Stromal cell of bone marrow (primary cell): ENCODE measurements around the gene RINT1.
"Not testable (repeated sequence)": the region's sequence is repeated elsewhere in the genome, so short reads cannot be mapped to it uniquely, and the experiment has no call there.

ENCODE experiments used
- DNase-seq: peaks from one replicate; pipeline ENCODE4 v3.0.0-alpha.2; 2012; ENCODE audit warnings: low read depth

RINT1 gene

GRCh38 chr7:105531792-105532671 is at the start of gene RINT1:
RINT1 (plus strand) TSS chr7:105532201; CDS start chr7:105532316, 115 bp downstream.
- DNase-seq, result peak; percentile 81

GRCh38 chr7:105487579-105488571 is 44.1 kb upstream of the RINT1 start:
- peak; percentile 40 for DNase-seq

DNA sequence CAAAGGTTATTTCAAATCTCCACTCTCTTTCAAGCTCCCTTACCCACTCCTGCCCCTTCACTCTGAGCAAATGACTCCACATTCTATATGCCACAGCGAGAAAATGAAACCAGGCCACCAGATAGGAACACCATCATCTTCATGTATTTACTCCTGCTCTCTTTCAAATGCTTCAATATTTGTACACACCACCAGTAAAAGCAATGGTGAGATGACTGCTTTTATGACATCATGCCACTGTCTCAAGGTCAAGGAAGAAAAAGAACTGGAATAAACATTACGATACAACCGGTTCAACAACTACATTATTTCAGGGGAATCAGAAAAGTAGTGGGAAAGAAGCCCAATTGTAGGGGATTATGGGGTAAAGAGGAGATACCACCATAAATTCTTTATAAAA is 42.6 kb upstream of the RINT1 start:
- DNase-seq, result no peak

DNA sequence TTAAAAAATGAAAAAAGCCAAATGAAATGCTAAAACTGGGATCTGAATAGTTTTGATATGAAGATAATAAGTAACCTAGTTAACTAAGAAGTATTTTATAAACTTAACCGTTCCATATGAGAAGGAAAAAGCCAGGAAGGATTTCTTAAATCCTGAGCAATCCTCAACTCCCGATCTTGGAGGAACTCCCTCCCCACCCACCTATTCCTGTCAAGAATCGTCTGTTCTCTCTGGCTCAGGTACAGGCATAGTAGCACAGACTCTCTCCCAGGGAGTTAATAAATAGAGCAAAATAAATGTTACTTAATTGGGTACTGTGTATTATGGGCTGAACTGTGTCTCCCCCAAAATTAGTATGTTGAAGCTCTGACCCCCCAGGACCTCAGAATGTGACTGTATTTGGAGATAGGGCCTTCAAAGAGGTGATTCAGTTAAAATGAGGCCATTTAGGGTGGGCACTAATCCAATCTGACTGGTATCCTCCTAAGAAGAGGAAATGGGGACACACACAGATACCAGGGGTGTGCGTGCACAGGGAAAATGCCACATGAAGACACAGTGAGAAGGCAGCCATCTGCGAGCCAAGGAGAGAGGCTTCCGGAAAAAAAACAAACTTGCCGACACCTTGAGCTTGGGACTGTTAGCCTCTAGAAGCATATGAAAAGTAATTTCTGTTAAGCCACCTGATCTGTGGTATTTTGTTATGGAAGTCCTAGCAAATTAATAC is 38.6 kb upstream of the RINT1 start:
- no peak for DNase-seq

DNA sequence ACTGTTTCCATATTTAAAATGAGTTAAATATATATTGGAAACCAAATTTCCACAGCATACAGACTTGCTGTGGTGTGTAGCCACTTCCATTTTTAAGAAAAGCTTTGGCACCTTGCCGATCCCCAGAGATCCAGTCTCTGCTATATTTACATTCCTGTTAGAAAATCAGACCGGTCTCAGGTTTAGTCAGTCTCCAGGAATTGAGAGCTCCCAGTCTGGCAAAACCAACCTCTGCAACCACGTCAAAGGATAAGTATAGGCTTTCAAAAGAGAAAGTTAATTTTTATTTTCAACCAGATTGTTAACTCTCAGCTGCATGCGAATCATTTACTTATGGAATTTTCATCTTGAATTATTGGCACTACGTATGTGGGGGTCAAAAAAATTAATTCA is 38.1 kb upstream of the RINT1 start:
- DNase-seq, result peak; percentile 70

- DNase-seq, result peak; percentile 13
Measured at GRCh38 chr7:105496521-105496920, 35.5 kb upstream of the RINT1 start.

GRCh38 chr7:105497016-105497415 is 35.0 kb upstream of the RINT1 start:
- no peak for DNase-seq

GRCh38 chr7:105502173-105502572 is 29.8 kb upstream of the RINT1 start:
- DNase-seq, result no peak

- no peak for DNase-seq
Measured at GRCh38 chr7:105512415-105512814, 19.6 kb upstream of the RINT1 start.

GRCh38 chr7:105512926-105513526 is 19.0 kb upstream of the RINT1 start:
- no peak for DNase-seq

DNA sequence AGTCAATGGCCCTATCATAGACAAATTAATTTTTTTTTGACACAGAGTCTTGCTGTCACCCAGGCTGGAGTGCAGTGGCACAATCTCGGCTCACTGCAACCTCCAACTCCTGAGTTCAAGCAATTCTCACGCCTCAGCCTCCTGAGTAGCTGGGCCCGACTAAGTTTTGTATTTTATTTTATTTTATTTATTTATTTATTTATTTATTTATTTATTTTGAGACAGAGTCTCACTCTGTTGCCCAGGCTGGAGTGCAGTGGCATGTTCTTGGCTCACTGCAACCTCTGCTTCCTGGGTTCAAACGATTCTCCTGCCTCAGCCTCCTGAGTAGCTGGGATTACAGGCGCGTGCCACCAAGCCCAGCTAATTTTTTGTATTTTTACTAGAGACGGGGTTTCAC is 16.4 kb upstream of the RINT1 start:
- not testable (repeated sequence) for DNase-seq

DNA sequence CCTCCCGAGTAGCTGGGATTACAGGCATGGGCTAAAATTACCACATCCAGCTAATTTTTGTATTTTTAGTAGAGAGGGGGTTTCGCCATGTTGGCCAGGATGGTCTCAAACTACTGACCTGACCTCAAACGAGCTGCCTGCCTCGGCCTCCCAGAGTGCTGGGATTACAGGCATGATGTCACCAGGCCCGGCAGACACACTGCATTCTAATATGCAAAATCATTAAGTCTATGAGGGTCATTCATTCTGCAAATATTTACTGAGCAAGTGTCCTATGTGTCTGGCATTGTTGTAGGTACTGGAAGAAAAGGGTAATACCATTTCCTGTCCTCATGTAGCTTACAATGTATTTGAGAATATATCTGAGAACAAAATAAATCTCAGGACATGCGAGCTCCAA is 12.6 kb upstream of the RINT1 start:
- DNase-seq, result no peak

GRCh38 chr7:105520620-105521019 is 11.4 kb upstream of the RINT1 start:
- not testable (repeated sequence) for DNase-seq

DNA sequence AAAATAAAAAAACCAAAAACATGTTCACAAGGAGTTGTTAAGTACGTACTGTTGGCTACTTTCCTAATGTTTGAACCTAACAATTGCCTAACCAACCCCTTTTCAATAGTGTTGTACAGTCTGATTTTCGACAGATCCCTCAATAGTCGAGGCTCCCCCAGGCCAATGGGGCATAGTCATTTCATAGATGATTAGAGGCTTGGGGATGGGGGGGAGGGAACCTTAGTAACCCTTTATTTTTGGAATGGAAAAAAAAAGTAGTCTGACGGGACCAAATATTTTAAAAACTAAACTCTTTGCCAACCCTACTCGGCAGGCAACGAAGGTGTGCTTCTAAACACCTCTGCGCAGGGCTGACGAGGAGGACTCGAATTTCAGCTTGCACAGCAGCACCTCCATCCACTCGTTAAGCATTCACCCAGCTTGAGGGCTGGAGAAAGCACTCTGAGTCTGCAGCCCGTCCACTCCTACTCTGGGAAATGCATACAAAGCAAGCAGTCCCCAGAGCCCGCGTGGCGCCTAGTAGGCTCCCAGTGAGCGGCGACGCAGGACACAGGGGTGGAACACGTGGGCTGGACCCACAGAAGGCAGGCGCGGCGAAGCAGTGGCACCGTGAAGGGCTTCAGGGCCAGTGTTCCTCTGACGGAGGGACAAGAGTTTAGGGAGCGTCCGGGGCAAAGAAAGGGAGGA is 10.8 kb upstream of the RINT1 start:
- no peak for DNase-seq

GRCh38 chr7:105521717-105522463 is 10.1 kb upstream of the RINT1 start, which contains the start of gene PUS7:
PUS7 (minus strand) TSS chr7:105522271; CDS start chr7:105508512, 13,759 bp downstream.
- peak; percentile 82 for DNase-seq

DNA sequence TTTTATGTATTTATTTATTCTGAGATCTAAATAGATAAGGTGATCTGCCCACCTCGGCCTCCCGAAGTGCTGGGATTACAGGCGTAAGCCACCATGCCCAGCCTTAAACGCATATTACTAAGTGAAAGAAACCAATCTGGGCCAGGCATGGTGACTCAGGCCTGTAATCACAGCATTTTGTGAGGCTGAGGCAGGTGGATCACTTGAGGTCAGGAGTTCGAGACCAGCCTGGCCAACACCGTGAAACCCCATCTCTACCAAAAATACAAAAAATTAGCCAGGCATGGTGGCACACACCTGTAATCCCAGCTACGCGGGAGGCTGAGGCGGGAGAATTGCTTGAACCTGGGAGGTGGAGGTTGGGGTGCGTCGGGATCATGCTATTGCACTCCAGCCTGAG is 7.6 kb upstream of the RINT1 start:
- not testable (repeated sequence) for DNase-seq

DNA sequence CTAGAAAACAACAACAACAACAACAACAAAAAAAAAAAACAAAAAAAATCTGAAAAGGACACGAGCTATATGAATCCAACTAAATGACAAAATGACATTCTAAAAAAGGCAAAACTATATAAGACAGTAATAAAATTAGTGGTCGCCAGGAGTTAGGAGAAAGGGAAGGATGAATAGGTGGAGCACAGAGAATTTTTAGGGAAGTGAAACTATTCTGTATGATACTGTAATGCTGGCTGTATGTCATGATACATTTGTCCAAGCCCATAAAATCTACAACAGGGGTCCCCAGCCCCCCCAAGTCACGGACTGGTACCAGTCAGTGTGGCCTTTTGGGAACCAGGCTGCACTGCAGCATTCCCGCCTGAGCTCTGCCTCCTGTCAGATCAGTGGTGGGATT is 7.2 kb upstream of the RINT1 start:
- DNase-seq, result no peak

DNA sequence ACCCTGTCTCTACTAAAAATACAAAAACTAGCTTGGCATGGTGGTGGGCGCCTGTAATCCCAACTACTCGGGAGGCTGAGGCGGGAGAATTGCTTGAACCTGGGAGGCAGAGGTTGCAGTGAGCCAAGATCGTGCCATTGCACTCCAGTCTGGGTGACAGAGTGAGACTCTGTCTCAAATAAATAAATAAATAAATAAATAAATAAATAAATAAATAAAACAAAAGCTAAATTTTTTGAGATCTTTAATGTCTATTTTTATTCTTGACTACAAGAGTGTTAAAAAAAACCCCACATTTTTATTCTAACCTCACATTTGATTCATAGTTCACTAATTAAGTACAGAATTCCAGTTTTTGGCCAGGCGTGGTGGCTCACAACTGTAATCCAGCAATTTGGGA is 4.3 kb upstream of the RINT1 start:
- DNase-seq, result not testable (repeated sequence)

GRCh38 chr7:105530126-105530525 is 1.9 kb upstream of the RINT1 start:
- no peak for DNase-seq

DNA sequence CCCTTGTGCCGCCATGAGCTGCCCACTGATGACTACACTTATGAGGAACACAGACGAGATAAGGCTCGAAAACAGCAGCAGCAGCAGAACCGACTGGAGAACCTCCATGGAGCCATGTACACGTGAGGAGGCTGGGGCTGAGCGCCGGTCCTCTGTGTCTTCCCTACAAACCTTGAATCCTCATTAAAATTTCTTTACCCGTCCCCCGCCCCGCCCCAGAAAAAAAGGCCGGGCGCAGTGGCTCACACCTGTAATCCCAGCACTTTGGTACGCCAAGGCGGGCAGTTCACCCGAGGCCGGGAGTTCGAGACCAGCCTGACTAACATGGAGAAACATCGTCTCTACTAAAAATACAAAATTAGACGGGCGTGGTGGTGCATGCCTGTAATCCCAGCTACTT is 1.5 kb upstream of the RINT1 start:
- no peak for DNase-seq
